HepG2 (cell line): ENCODE measurements around the gene ZNF628. TPM values are rescaled to one million over a fixed set of nuclear protein-coding genes. Genes with fewer than 3 reads are reported as not detected.

Source experiments
- ARID3A ChIP-seq: IDR thresholded peaks from 2 replicates; pipeline ENCODE4 v1.6.1; 2012; ENCODE audit warnings: low read depth, low read length, improper control_type of control experiment
- E2F1 ChIP-seq: sonication (generic); formaldehyde crosslinking; IDR thresholded peaks from 2 replicates; pipeline ENCODE4 v1.5.0; 2020; ENCODE audit warnings: missing genetic modification reagents
- FOXC1 ChIP-seq: sonication (generic); formaldehyde crosslinking; IDR thresholded peaks from 2 replicates; pipeline ENCODE4 v1.8.0; 2022; ENCODE audit warnings: mild to moderate bottlenecking, missing genetic modification reagents, borderline replicate concordance
- HOXA3 ChIP-seq: sonication (generic); formaldehyde crosslinking; IDR thresholded peaks from 2 replicates; pipeline ENCODE4 v1.5.0; 2020; ENCODE audit warnings: missing genetic modification reagents
- KLF6 ChIP-seq: IDR thresholded peaks from 2 replicates; pipeline ENCODE4 v1.8.0; 2016; ENCODE audit warnings: missing biosample characterization, missing genetic modification reagents
- MEIS1 ChIP-seq: sonication (generic); formaldehyde crosslinking; IDR thresholded peaks from 2 replicates; pipeline ENCODE4 v1.9.0; 2021; ENCODE audit warnings: mild to moderate bottlenecking, missing genetic modification reagents, moderate library complexity, borderline replicate concordance
- NFE2L1 ChIP-seq: sonication (generic); formaldehyde crosslinking; IDR thresholded peaks from 2 replicates; pipeline ENCODE4 v1.4.0; 2020; ENCODE audit warnings: missing genetic modification reagents, mild to moderate bottlenecking, borderline replicate concordance
- NFKBIZ ChIP-seq: IDR thresholded peaks from 2 replicates; pipeline ENCODE4 v1.6.1; 2018; ENCODE audit warnings: missing genetic modification reagents, missing compliant biosample characterization
- NR2F2 ChIP-seq: IDR thresholded peaks from 2 replicates; pipeline ENCODE4 v1.6.1; 2012; ENCODE audit warnings: low read depth, inconsistent platforms, borderline replicate concordance
- RBFOX2 ChIP-seq: fragments of 200-400 bp; formaldehyde crosslinking; IDR thresholded peaks from 2 replicates; pipeline ENCODE4 v1.6.1; 2017; ENCODE audit warnings: low read depth, mild to moderate bottlenecking, low read length
- SIN3A ChIP-seq: IDR thresholded peaks from 2 replicates; pipeline ENCODE4 v1.6.1; 2011; ENCODE audit warnings: low read depth, mild to moderate bottlenecking, control low read depth, low read length, borderline replicate concordance
- SIX4 ChIP-seq: sonication (generic); formaldehyde crosslinking; IDR thresholded peaks from 2 replicates; pipeline ENCODE4 v1.4.0; 2020; ENCODE audit warnings: missing genetic modification reagents
- SMARCC2 ChIP-seq: fragments of 450-650 bp; IDR thresholded peaks from 2 replicates; pipeline ENCODE4 v1.6.1; 2017; ENCODE audit warnings: antibody characterized with exemption, mild to moderate bottlenecking
- SUZ12 ChIP-seq: fragments of 150-350 bp; IDR thresholded peaks from 2 replicates; pipeline ENCODE4 v1.6.1; 2014; ENCODE audit warnings: low read depth, low read length
- ZBTB44 ChIP-seq: sonication (generic); formaldehyde crosslinking; IDR thresholded peaks from 2 replicates; pipeline ENCODE4 v1.4.0; 2020; ENCODE audit warnings: missing genetic modification reagents
- ZBTB49 ChIP-seq: sonication (generic); formaldehyde crosslinking; IDR thresholded peaks from 2 replicates; pipeline ENCODE4 v1.4.0; 2020; ENCODE audit warnings: missing genetic modification reagents, borderline replicate concordance
- ZC3H4 ChIP-seq: sonication (generic); formaldehyde crosslinking; IDR thresholded peaks from 2 replicates; pipeline ENCODE4 v1.4.0; 2020; ENCODE audit warnings: missing genetic modification reagents, borderline replicate concordance
- ZNF121 ChIP-seq: sonication (generic); formaldehyde crosslinking; IDR thresholded peaks from 2 replicates; pipeline ENCODE4 v1.5.0; 2020; ENCODE audit warnings: mild to moderate bottlenecking, missing genetic modification reagents
- ZNF296 ChIP-seq: sonication (generic); formaldehyde crosslinking; conservative IDR thresholded peaks from 2 replicates; pipeline ENCODE4 v1.5.0; 2020; ENCODE audit warnings: mild to moderate bottlenecking, missing genetic modification reagents
- ZNF460 ChIP-seq: sonication (generic); formaldehyde crosslinking; IDR thresholded peaks from 2 replicates; pipeline ENCODE4 v1.5.1; 2020; ENCODE audit warnings: missing genetic modification reagents, mild to moderate bottlenecking, borderline replicate concordance
- ZNF501 ChIP-seq: sonication (generic); formaldehyde crosslinking; IDR thresholded peaks from 2 replicates; pipeline ENCODE4 v1.5.1; 2020; ENCODE audit warnings: mild to moderate bottlenecking, moderate library complexity, missing genetic modification reagents
- ZNF891 ChIP-seq: sonication (generic); formaldehyde crosslinking; IDR thresholded peaks from 2 replicates; pipeline ENCODE4 v1.5.0; 2020; ENCODE audit warnings: mild to moderate bottlenecking, missing genetic modification reagents
- ZSCAN29 ChIP-seq: sonication (generic); formaldehyde crosslinking; conservative IDR thresholded peaks from 2 replicates; pipeline ENCODE4 v1.4.0; 2020; ENCODE audit warnings: mild to moderate bottlenecking, missing genetic modification reagents
- polyA plus RNA-seq, 8 experiments: library from polyadenylated mRNA; depleted of rRNA in 3 of 8; stranded (reverse) in 7 of 8; unstranded in 1 of 8; fragments of >200 nt; fragmentation: Illumina TruSeq in 4 of 8; extraction: Trizol in 4 of 8; gene quantifications; 2 replicates each; pipeline versions ENCODE4 v1.2.1 to v1.2.3, GENCODE V29; 2011 to 2016; ENCODE audit warnings: low read depth in 4 of 8, missing spikeins in 1 of 8, mixed read lengths in 1 of 8; ENCODE audit not compliant: insufficient read depth in 1 of 8
- total RNA-seq, 5 experiments: library from RNA; depleted of rRNA; stranded (reverse); fragments of >200 nt; fragmentation: Illumina TruSeq; extraction: Trizol; gene quantifications; 2 replicates each; pipeline ENCODE4 v1.2.3, GENCODE V29; 2016; ENCODE audit warnings: low read depth in 1 of 5

ZNF628 gene
- total and polyA plus RNA-seq, 2 of the 13 experiments (the other 11 are each of a cell fraction or from before 2014, with no cell fraction given), result 0.54 to 1.2 TPM

- TF ChIP-seq ZSCAN29 (CRISPR knock-in tag) (no peak), ZNF121 (CRISPR knock-in tag) (0 out of 2 replicates have a peak, but pooled peaks have one; percentile 13), ZC3H4 (CRISPR knock-in tag) (no peak), SIX4 (0 out of 2 replicates have a peak, but pooled peaks have one; percentile 36), ZNF296 (CRISPR knock-in tag) (no peak), HOXA3 (CRISPR knock-in tag) (peak; percentile 57; the same call in 1 of the 2 replicates), SIN3A (no peak), ZNF891 (CRISPR knock-in tag) (no peak), MEIS1 (CRISPR knock-in tag) (no peak), ZBTB44 (CRISPR knock-in tag) (no peak), KLF6 (CRISPR knock-in tag) (no peak), SMARCC2 (no peak), ZNF501 (CRISPR knock-in tag) (peak; percentile 72), RBFOX2 (no peak), ARID3A (peak; percentile 73; the same call in 1 of the 2 replicates), NFKBIZ (no peak), NR2F2 (no peak), FOXC1 (CRISPR knock-in tag) (no peak), ZBTB49 (CRISPR knock-in tag) (no peak), ZNF460 (CRISPR knock-in tag) (no peak), NFE2L1 (no peak), SUZ12 (no peak), E2F1 (CRISPR knock-in tag) (no peak)
Measured at GRCh38 chr19:55467236-55468053, 9.0 kb upstream of the ZNF628 start (continued).
